ENCODE measurements around the gene UBTD2.

Gene UBTD2

DNA sequence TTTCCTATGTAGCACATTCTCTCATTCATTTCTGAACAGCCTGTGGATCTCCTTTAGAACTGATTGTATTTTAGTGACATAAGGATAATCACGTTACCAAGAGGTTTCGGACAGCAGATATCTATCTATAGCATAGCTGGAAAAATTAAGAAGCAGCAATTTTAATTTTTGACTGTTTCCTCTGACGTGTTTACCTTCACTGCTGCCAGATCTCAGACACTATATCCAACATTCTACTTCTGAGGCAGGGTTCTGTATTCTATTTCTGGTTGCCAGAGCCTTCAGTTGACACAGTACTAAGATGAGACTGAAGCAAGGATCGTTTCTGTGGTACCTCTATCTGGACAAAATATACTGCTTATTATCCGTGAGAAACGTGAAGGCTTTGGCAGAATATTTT is 89.7 kb downstream of the UBTD2 start, which contains the start of gene EFCAB9:
Gene EFCAB9 (plus strand): TSS at position 301 of the 400 bp plus-strand sequence. CDS start 1 bp downstream, at position 302.
- in situ Hi-C loops (cut with HindIII; ENCODE audit: low pct_unique_long_range_greater_than_20kb, low sequenced_read_pairs): no loop called here
- no peak for DNase-seq (ENCODE audit: low read depth in 1 of 2, low spot score in 1 of 2)
- TF ChIP-seq JUND (IDR thresholded peaks at IDR 0.05; ENCODE audit: low read depth): no peak

DNA sequence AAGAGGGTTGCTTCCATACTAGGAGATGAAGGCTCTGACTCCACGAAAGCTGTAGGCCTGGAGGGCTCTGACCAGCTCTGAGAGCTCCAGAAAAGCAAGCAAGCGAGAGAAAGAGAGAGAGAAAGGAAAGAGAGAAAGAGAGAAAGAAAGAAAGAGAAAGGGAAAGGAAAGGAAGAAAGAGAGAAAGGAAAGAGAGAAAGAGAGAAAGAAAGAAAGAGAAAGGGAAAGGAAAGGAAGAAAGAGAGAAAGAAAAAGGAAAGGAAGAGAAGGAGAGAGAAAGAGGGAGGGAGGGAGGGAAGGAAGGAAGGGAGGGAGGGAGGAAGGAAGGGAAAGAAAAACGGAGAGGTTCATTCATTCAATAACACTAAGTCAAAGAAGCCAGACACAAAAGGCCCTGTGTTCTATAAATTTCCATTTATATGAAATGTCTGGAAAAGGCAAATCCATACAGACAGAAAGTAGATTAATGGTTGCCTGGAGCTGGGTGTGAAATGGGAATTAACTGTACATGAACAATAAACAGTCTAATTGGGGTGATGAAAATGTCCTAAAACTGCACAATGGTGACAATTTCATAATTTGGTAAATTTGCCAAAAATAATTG is 93.8 kb downstream of the UBTD2 start:
- no peak for TF ChIP-seq JUND (IDR thresholded peaks at IDR 0.05; ENCODE audit: low read depth)
- DNase-seq (ENCODE audit: low read depth in 1 of 2, low spot score in 1 of 2): no peak
- in situ Hi-C loops (cut with HindIII; ENCODE audit: low pct_unique_long_range_greater_than_20kb, low sequenced_read_pairs): no loop called here

DNA sequence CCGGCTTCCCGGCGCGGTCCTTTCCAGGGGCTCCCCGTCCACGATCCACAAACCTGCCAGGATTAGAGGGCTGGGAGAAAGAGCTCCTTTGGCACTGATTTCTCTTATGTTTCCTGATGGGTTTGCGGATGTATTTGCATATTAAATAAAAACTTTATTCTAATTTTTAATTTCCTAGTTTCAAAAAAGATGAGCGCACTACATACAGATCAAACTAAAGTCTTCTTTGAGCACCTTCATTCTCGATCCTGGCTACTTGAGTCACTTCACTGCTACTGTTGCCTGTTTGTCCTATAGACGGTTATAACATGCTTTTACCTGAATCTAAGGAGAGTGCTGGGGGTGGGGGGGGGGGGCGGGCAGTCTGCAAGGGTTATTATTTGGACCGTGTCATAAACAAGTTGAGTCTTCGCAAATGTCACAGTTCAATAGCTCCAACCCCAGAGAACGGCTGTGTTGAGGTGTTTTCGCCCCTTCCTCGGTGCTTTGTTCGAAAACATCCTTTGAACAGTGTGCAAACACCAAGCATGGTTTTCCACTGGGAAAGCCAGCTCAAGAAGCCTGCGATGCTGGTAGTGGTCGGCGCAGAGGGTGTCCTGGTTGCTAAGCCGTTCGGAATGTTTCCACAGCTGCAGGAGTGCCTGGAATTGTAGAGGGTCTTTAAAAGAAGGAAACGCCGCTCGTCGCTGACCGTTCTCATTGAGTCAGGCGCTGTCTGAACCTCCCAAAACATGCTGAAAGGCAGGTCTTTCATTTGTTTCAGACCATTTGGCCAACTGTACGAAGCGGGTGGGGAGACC is 94.5 kb downstream of the UBTD2 start:
- in situ Hi-C loops (cut with HindIII; ENCODE audit: low pct_unique_long_range_greater_than_20kb, low sequenced_read_pairs): no loop called here
- no peak for DNase-seq (ENCODE audit: low read depth in 1 of 2, low spot score in 1 of 2)
- TF ChIP-seq JUND (IDR thresholded peaks at IDR 0.05; ENCODE audit: low read depth): no peak

DNA sequence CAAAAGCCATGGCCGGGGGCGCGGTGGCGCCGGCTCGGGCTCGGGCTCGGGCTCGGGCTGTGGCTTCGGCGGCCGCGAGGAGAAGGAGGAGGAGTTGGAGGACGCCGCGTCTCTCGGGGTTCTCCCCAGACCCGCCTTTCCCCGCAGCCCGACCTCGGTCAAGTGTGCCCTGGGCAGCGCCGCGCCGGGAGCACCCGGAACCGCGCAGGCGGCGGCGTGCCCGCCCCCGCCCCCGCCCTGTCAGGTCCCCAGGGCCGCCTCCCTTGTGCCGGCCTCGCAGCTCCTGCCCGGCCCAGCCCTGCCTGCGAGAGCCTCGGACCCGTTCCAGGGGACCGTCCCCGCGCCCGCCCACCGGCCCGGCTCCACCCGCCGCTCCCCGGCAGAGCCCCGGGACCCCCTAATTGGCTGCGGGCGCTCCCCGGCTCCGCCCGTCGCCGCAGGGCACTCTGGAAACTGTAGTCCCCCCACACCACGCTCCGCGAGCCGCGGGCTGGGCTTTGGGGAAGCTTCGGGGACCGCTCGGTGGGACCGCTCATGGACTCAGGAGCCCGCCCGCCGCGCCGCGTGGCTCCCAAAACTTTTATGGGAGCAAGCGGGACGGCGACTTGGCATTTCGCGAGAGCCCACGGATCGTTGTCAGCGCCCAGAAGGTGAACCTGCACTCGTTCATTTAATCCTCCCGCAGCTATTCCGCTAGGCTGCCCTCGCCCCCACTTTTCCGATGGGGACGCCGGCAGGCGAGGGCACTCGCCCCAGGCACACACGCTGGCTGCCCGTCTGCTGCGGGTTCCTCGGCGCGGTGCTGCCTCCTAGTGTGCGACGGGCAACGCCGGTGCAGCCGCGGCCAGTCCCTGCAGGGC is 95.3 kb downstream of the UBTD2 start, which contains the start of gene STK10:
Gene STK10 (minus strand): TSS at position 192 of the 860 bp plus-strand sequence. CDS start 182 bp downstream, at position 10.
- TF ChIP-seq JUND (IDR thresholded peaks at IDR 0.05; ENCODE audit: low read depth): no peak
- in situ Hi-C loops (cut with HindIII; ENCODE audit: low pct_unique_long_range_greater_than_20kb, low sequenced_read_pairs): no loop called here
- DNase-seq (ENCODE audit: low read depth in 1 of 2, low spot score in 1 of 2): peak; percentile 90

DNA sequence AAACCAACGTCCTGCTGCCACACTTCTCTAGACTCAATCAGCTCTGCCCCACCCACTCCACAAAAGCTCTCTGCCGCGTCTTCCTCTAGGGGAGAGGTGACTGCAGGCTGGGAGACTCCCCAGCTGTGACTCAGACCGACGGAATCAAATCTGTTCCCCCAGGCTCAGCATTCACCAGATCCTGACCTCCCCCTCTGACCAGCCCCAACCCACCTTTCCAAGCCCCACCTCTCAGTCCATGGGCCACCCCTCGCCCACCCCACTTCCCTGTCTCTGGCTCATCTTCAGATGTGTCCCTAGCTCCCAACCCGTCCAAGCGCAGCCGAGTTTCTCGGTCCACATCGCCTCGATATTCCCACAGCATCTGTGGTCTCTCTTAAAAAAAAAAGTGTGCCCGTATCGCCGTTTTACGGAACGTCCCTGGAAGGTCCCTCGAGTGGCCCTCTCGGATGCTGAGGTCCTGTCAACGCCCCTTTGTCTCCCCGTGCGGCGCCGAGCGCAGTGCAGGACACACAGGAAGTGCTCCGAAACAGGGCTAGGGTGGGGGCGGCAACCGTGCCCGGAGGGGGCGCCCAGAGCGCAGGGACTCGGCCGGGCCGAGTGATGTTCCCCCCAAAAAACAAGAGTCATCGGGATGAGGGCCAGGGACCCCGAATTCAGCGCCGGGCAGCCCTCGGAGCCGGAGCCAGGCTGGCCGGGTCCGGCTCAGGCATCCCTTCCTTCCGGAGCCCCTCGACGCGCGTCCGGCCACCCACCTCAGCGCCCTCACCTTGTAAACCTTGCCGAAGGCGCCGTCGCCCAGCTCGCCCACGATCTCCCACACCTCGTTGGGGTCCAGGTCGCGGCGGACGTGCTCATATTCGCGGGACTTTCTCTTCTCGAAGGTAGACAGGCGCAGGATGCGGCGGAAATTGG is 96.2 kb downstream of the UBTD2 start:
- in situ Hi-C loops (cut with HindIII; ENCODE audit: low pct_unique_long_range_greater_than_20kb, low sequenced_read_pairs): no loop called here
- TF ChIP-seq JUND (IDR thresholded peaks at IDR 0.05; ENCODE audit: low read depth): no peak
- DNase-seq (ENCODE audit: low read depth in 1 of 2, low spot score in 1 of 2): peak; percentile 35 to 39

DNA sequence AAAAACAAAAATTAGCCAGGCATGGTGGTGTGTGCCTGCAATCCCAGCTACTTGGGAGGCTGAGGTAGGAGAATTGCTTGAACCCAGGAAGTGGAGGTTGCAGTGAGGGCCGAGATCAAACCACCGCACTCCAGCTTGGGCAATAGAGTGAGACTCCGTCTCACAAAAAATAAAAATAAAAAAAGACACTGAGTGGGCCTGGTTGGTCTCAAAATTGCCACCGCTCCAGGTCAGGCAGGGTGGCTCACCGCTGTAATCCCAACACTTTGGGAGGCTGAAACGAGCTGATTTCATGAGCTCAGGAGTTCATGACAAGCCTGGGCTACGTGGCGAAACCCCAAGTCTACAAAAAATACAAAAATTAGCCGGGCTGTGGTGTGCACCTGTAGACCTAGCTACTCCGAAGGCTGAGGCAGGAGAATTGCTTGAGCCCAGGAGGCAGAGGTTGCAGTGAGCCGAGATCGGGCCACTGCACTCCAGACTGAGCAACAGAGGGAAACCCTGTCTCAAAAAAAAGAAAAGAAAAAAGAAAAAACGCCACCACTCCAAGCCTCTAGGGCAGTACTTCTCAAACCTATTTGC is 97.4 kb downstream of the UBTD2 start:
- TF ChIP-seq JUND (IDR thresholded peaks at IDR 0.05; ENCODE audit: low read depth): no peak
- in situ Hi-C loops (cut with HindIII; ENCODE audit: low pct_unique_long_range_greater_than_20kb, low sequenced_read_pairs): no loop called here
- DNase-seq (ENCODE audit: low read depth in 1 of 2, low spot score in 1 of 2): no peak

DNA sequence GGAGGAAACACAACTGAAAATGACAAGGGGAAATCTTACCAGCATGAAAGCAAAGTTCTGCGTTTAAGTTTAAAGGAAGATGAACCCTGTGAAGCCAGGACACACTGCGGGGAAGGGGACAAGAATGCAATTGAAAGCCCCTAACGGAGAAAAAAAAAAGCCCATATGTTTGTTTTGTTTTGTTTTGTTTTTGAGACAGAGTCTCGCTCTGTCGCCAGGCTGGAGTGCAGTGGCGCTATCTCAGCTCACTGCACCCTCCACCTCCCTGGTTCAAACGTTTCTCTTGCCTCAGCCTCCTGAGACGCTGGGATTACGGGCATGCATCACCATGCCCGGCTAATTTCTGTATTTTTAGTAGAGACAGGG is 98.5 kb downstream of the UBTD2 start:
- no peak for DNase-seq (ENCODE audit: low read depth in 1 of 2, low spot score in 1 of 2)
- no peak for TF ChIP-seq JUND (IDR thresholded peaks at IDR 0.05; ENCODE audit: low read depth)
- in situ Hi-C loops (cut with HindIII; ENCODE audit: low pct_unique_long_range_greater_than_20kb, low sequenced_read_pairs): no loop called here

DNA sequence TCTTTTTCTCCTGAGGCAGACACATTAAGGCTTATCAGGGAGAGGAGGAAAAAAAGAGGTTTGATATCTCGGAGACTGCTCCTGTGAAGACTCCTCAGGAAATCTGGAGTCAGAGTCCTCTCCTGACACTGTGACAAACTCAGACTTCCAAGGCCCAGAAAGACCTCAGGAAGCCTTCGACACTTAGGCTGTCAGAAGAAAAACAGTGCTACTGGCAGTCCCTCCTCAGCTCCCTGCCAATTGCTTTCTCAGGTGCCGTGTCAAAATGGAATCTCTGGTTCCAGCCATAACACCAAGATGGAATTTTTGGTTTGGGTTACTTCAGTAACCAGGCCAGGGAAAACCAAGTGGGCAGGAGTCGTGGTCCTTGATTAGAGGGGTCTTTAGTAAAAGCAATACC is 99.7 kb downstream of the UBTD2 start:
- no peak for DNase-seq (ENCODE audit: low read depth in 1 of 2, low spot score in 1 of 2)
- no peak for TF ChIP-seq JUND (IDR thresholded peaks at IDR 0.05; ENCODE audit: low read depth)
- in situ Hi-C loops (cut with HindIII; ENCODE audit: low pct_unique_long_range_greater_than_20kb, low sequenced_read_pairs): no loop called here

DNA sequence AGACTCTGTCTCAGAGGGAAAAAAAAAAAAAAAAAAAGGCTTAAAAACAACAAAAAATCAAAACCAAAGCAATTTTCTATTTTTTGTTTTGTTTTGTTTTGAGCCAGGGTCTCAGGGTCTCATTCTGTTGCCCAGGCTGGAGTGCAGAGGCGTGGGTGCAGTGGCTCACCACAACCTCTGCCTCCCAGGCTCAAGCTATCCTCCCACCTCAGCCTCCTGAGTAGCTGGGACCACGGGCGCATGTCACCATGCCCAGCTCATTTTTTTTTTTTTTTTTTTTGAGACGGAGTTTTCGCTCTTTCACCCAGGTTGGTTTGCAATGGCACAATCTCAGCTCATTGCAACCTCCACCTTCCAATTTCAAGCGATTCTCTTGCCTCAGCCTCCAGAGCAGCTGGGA is 101.3 kb downstream of the UBTD2 start:
- TF ChIP-seq JUND (IDR thresholded peaks at IDR 0.05; ENCODE audit: low read depth): no peak
- no peak for DNase-seq (ENCODE audit: low read depth in 1 of 2, low spot score in 1 of 2)
- in situ Hi-C loops (cut with HindIII; ENCODE audit: low pct_unique_long_range_greater_than_20kb, low sequenced_read_pairs): no loop called here

DNA sequence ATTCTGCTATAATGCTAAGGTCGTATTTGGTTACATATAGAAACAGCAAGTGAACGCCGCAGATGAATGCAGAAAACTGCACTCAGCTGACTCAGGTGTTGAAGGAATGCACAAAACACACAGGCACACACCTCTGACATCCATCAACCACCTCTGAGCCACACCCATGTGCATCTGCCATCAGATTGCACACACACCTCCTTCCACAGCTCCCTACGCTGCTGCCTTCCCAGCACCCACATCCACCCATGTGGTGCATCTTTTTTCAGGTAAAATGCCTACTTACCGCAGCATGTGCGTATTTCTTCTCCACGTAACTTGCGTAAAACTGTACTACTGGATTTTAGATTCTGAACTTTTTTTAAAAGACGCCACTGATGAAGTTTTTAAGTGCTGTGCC is 102.6 kb downstream of the UBTD2 start:
- no peak for DNase-seq (ENCODE audit: low read depth in 1 of 2, low spot score in 1 of 2)
- TF ChIP-seq JUND (IDR thresholded peaks at IDR 0.05; ENCODE audit: low read depth): no peak
- in situ Hi-C loops (cut with HindIII; ENCODE audit: low pct_unique_long_range_greater_than_20kb, low sequenced_read_pairs): no loop called here

All from T47D (cell line).